ENCODE measurements around the gene ENAH. TPM values are rescaled to one million over a fixed set of nuclear protein-coding genes. Genes with fewer than 3 reads are reported as not detected.
"Not testable (repeated sequence)": the region's sequence is repeated elsewhere in the genome, so short reads cannot be mapped to it uniquely, and the experiment has no call there.

Gene ENAH
- total RNA-seq, 1 experiment from 2014 or later, result 285 TPM

GRCh38 chr1:225473266-225473665, 179.7 kb downstream of the ENAH start:
- not testable (repeated sequence) for H3K79me1 ChIP-seq (ENCODE audit: insufficient read depth, low read depth, low read length, poor library complexity, severe bottlenecking); H3K27ac Mint-ChIP-seq; H4K8ac ChIP-seq (replicated peaks; ENCODE audit: insufficient read length, low read depth, low read length); H3K27me3 ChIP-seq (ENCODE audit: insufficient read depth, low read length); H3K14ac ChIP-seq (ENCODE audit: insufficient read depth, low read length); H3K4ac ChIP-seq (ENCODE audit: low read depth, low read length); H3K18ac ChIP-seq (ENCODE audit: insufficient read length, low read depth, low read length); H3K9me3 Mint-ChIP-seq; H2AK5ac ChIP-seq (ENCODE audit: insufficient read length, low read length); H4K5ac ChIP-seq (ENCODE audit: insufficient read length, low read depth, low read length); H3K56ac ChIP-seq (ENCODE audit: insufficient read length, low read depth, low read length); H3K27ac ChIP-seq (ENCODE audit: insufficient read length, low read depth, low read length); H3T11ph ChIP-seq (ENCODE audit: low read length); H3K36me3 Mint-ChIP-seq (ENCODE audit: insufficient read depth in 1 of 3, low read depth in 3 of 3); H2AFZ ChIP-seq (ENCODE audit: low read length); H3K4me1 ChIP-seq (ENCODE audit: insufficient read depth, low read length); H4K20me1 ChIP-seq (ENCODE audit: control insufficient read depth, insufficient read depth, insufficient read length); H3K23me2 ChIP-seq (ENCODE audit: insufficient read length, low read depth, low read length, poor library complexity, severe bottlenecking); H3K4me2 ChIP-seq (ENCODE audit: insufficient read depth, insufficient read length, low read length); H3K79me2 ChIP-seq (ENCODE audit: insufficient read depth, low read length); H2BK15ac ChIP-seq (ENCODE audit: low read depth, low read length); H2BK20ac ChIP-seq (ENCODE audit: low read depth, low read length, poor library complexity, severe bottlenecking); H3K23ac ChIP-seq (ENCODE audit: insufficient read length, low read depth, low read length); H4K91ac ChIP-seq (ENCODE audit: insufficient read length, low read depth, low read length); H2BK12ac ChIP-seq (ENCODE audit: insufficient read length, low read depth, low read length); H2BK120ac ChIP-seq (ENCODE audit: low read depth, low read length, poor library complexity, severe bottlenecking); H2BK5ac ChIP-seq (ENCODE audit: insufficient read length, low read length); H3K4me3 Mint-ChIP-seq; H3K9me3 ChIP-seq (ENCODE audit: control insufficient read depth, low read depth, low read length); H3K9ac ChIP-seq (ENCODE audit: extremely low read depth, insufficient read length, low read length)
- peaks cover 9 to 14% of the 10 kb centered on the region in 2 experiments for H3K4me1 Mint-ChIP-seq
- WGBS (ENCODE audit: extremely low coverage, insufficient read length, low lambda C conversion rate), result no CpG with 5 or more reads among the region's 8 CpGs
- peak; percentile 22 for DNase-seq
- peaks cover 21% of the 10 kb centered on the region for H3K27me3 Mint-ChIP-seq (ENCODE audit: low read depth)
